HCT116 (cell line): ENCODE data around the gene DLK1. TPM values are rescaled to one million over a fixed set of nuclear protein-coding genes. Genes with fewer than 3 reads are reported as not detected.

ENCODE experiments used
- ATAC-seq: fragments of 200-7000 bp; cut with Tn5 transposase; 2 replicates; pipeline ENCODE4 v1.9.1; 2020; ENCODE audit warnings: mild to moderate bottlenecking, moderate library complexity
- BruUV-seq: library from RNA; stranded (reverse); fragments of 400-500 nt; replicated peaks from 2 replicates; lab custom pipeline; 2021; lab: Mats Ljungman, UMichigan
- CTCF ChIA-PET: fragments of 300-600 bp; sonication (Branson Sonifier 250); formaldehyde crosslinking; loops from one replicate; lab custom pipeline; 2021; ENCODE audit warnings: antibody characterized with exemption; lab: Charles Lee
- POLR2A ChIA-PET: fragments of 300-600, 350-600 bp; sonication (Branson Sonifier 250); formaldehyde crosslinking; loops from one replicate; lab custom pipeline; 2021; ENCODE audit warnings: antibody characterized with exemption; lab: Charles Lee
- RAD21 ChIA-PET, 2 experiments: fragments of 300-600 bp; sonication (Branson Sonifier 250); formaldehyde crosslinking; loops; one replicate each; lab custom pipeline; 2023; ENCODE audit warnings: low total read pairs in 2 of 2; ENCODE audit not compliant: uncharacterized antibody in 2 of 2, unreplicated experiment in 2 of 2, low non-redundant PET in 1 of 2; lab: Charles Lee
- DNase-seq: peaks from one replicate; pipeline ENCODE4 v3.0.0-alpha.2; 2010; ENCODE audit warnings: low read depth, low spot score
- H2AFZ ChIP-seq: fragments of 200-600 bp; shearing (Covaris generic), sonication (generic); 2 replicates; pipeline ENCODE4 v1.6.1; 2017; ENCODE audit warnings: low read depth, mixed run types, mixed read lengths, antibody characterized with exemption, low read length; ENCODE audit not compliant: poor library complexity, severe bottlenecking
- H3K27ac ChIP-seq: 2 replicates; pipeline ENCODE4 v1.5.1; 2012; ENCODE audit warnings: low read depth, low read length
- H3K27me3 ChIP-seq: fragments of 200-600 bp; sonication (generic); 2 replicates; pipeline ENCODE4 v1.6.1; 2016; ENCODE audit warnings: mixed run types, low read length, mixed read lengths; ENCODE audit not compliant: insufficient read depth
- H3K36me3 ChIP-seq, 2 experiments: fragments of 200-500 bp in 1 of 2; fragments of 200-600 bp in 1 of 2; sonication (Bioruptor generic) in 1 of 2; sonication (generic) in 1 of 2; 2 replicates each; pipeline versions ENCODE4 v1.5.1 to v1.6.1; 2014 to 2016; ENCODE audit warnings: low read length in 2 of 2, inconsistent platforms in 1 of 2, mixed read lengths in 1 of 2, mixed run types in 1 of 2; ENCODE audit not compliant: insufficient read depth in 2 of 2, control insufficient read depth in 1 of 2
- H3K4me1 ChIP-seq, 2 experiments: fragments of 200-600 bp in 1 of 2; sonication (generic) in 1 of 2; 2 replicates each; pipeline versions ENCODE4 v1.5.1 to v1.6.1; 2012 to 2017; ENCODE audit warnings: low read length in 2 of 2, inconsistent platforms in 1 of 2, mild to moderate bottlenecking in 1 of 2, mixed read lengths in 1 of 2, mixed run types in 1 of 2, moderate library complexity in 1 of 2; ENCODE audit not compliant: insufficient read depth in 2 of 2, control insufficient read depth in 1 of 2
- H3K4me2 ChIP-seq: fragments of 200-600 bp; sonication (generic); 2 replicates; pipeline ENCODE4 v1.6.1; 2017; ENCODE audit warnings: mixed run types, low read length, mixed read lengths
- H3K4me3 ChIP-seq, 2 experiments: fragments of 200-600 bp in 1 of 2; sonication (generic) in 1 of 2; replicated peaks in 1 of 2; 2 replicates each; pipeline ENCODE4 v1.5.1; 2011 to 2016; ENCODE audit warnings: low read length in 2 of 2, control low read depth in 1 of 2, low read depth in 1 of 2, mild to moderate bottlenecking in 1 of 2, mixed read lengths in 1 of 2, mixed run types in 1 of 2
- H3K79me2 ChIP-seq: fragments of 200-600 bp; sonication (generic); 2 replicates; pipeline ENCODE4 v1.6.1; 2017; ENCODE audit warnings: mild to moderate bottlenecking, mixed run types, low read length, moderate library complexity, mixed read lengths; ENCODE audit not compliant: insufficient read depth
- H3K9ac ChIP-seq: fragments of 200-600 bp; sonication (generic); 2 replicates; pipeline ENCODE4 v1.6.1; 2016; ENCODE audit warnings: low read length, mixed read lengths
- H3K9me2 ChIP-seq: fragments of 200-600 bp; sonication (generic), shearing (Covaris generic); 2 replicates; pipeline ENCODE4 v1.6.1; 2017; ENCODE audit warnings: mixed run types, mild to moderate bottlenecking, moderate library complexity; ENCODE audit not compliant: insufficient read depth
- H3K9me3 ChIP-seq, 2 experiments: fragments of 200-500 bp in 1 of 2; fragments of 200-600 bp in 1 of 2; sonication (Bioruptor generic) in 1 of 2; sonication (generic) in 1 of 2; 2 replicates each; pipeline ENCODE4 v1.6.1; 2014 to 2017; ENCODE audit warnings: low read length in 2 of 2, mixed read lengths in 2 of 2, inconsistent platforms in 1 of 2, low read depth in 1 of 2, mild to moderate bottlenecking in 1 of 2, mixed run types in 1 of 2, moderate library complexity in 1 of 2; ENCODE audit not compliant: control insufficient read depth in 1 of 2, insufficient read depth in 1 of 2
- H4K20me1 ChIP-seq: fragments of 200-600 bp; sonication (generic), shearing (Covaris generic); 2 replicates; pipeline ENCODE4 v1.6.1; 2017; ENCODE audit warnings: mixed run types, mild to moderate bottlenecking, moderate library complexity; ENCODE audit not compliant: insufficient read depth
- CEBPB ChIP-seq: IDR thresholded peaks from 2 replicates; pipeline ENCODE4 v1.6.1; 2012; ENCODE audit warnings: low read depth
- EGR1 ChIP-seq: IDR thresholded peaks from 2 replicates; pipeline ENCODE4 v1.6.1; 2012; ENCODE audit warnings: low read depth
- ELF1 ChIP-seq: IDR thresholded peaks from 2 replicates; pipeline ENCODE4 v1.6.1; 2012; ENCODE audit warnings: low read depth, borderline replicate concordance
- EZH2 ChIP-seq: fragments of 200-600 bp; sonication (generic); IDR thresholded peaks from 2 replicates; pipeline ENCODE4 v1.6.1; 2017; ENCODE audit warnings: antibody characterized with exemption, mixed run types
- EZH2phosphoT487 ChIP-seq: fragments of 200-600 bp; IDR thresholded peaks from 2 replicates; pipeline ENCODE4 v1.6.1; 2018; ENCODE audit warnings: antibody characterized with exemption, borderline replicate concordance
- FOSL1 ChIP-seq: IDR thresholded peaks from 2 replicates; pipeline ENCODE4 v1.6.1; 2012; ENCODE audit warnings: low read depth
- JUND ChIP-seq: IDR thresholded peaks from 2 replicates; pipeline ENCODE4 v1.6.1; 2012
- POLR2A ChIP-seq: IDR thresholded peaks from 2 replicates; pipeline ENCODE4 v1.7.0; 2011; ENCODE audit warnings: borderline replicate concordance; ENCODE audit not compliant: insufficient read depth, insufficient read length; ENCODE audit errors: extremely low read depth
- RAD21 ChIP-seq: IDR thresholded peaks from 2 replicates; pipeline ENCODE4 v1.6.1; 2012; ENCODE audit warnings: low read depth, mild to moderate bottlenecking
- REST ChIP-seq: IDR thresholded peaks from 2 replicates; pipeline ENCODE4 v1.6.1; 2012; ENCODE audit warnings: low read depth
- SIN3A ChIP-seq: IDR thresholded peaks from 2 replicates; pipeline ENCODE4 v1.6.1; 2012; ENCODE audit warnings: low read depth
- SP1 ChIP-seq: IDR thresholded peaks from 2 replicates; pipeline ENCODE4 v1.6.1; 2012; ENCODE audit warnings: low read depth
- SRF ChIP-seq: IDR thresholded peaks from 2 replicates; pipeline ENCODE4 v1.6.1; 2012; ENCODE audit warnings: low read depth
- TCF7L2 ChIP-seq: IDR thresholded peaks from 2 replicates; pipeline ENCODE4 v1.7.0; 2011; ENCODE audit warnings: borderline replicate concordance, inconsistent platforms; ENCODE audit not compliant: insufficient read depth, insufficient read length; ENCODE audit errors: extremely low read depth
- YY1 ChIP-seq: IDR thresholded peaks from 2 replicates; pipeline ENCODE4 v1.6.1; 2011; ENCODE audit warnings: low read length, low read depth, moderate library complexity, mild to moderate bottlenecking; ENCODE audit not compliant: insufficient replicate concordance; ENCODE audit errors: extremely low read depth
- ZFX ChIP-seq: fragments of 450-650 bp; IDR thresholded peaks from 2 replicates; pipeline ENCODE4 v1.6.1; 2017
- intact Hi-C: fragments of 100-400 bp; cut with micrococcal nuclease; formaldehyde crosslinking; loops from 2 replicates; pipeline ENCODE4 v1.10.0; 2022
- total RNA-seq: library from RNA; stranded (reverse); gene quantifications from one replicate; pipeline ENCODE4 v1.2.1, GENCODE V29; 2021; ENCODE audit not compliant: unreplicated experiment
- TF ChIP-seq, protein P1 (sequence below): IDR thresholded peaks from 2 replicates; pipeline ENCODE4 v1.6.1; 2012
- TF ChIP-seq, protein P2 (sequence below), 3 experiments: fragments of 200-600 bp in 1 of 3; sonication (generic) in 1 of 3; IDR thresholded peaks in 2 of 3; conservative IDR thresholded peaks in 1 of 3; 2 replicates each; pipeline ENCODE4 v1.5.1; 2012 to 2017; ENCODE audit warnings: low read depth in 2 of 3, low read length in 2 of 3, antibody characterized with exemption in 1 of 3, borderline replicate concordance in 1 of 3, control low read depth in 1 of 3, mild to moderate bottlenecking in 1 of 3, mixed read lengths in 1 of 3, mixed run types in 1 of 3, moderate library complexity in 1 of 3; ENCODE audit not compliant: insufficient read depth in 1 of 3

The DLK1 gene
- total RNA-seq, 1 experiment from 2014 or later = 1.5 TPM

DNA sequence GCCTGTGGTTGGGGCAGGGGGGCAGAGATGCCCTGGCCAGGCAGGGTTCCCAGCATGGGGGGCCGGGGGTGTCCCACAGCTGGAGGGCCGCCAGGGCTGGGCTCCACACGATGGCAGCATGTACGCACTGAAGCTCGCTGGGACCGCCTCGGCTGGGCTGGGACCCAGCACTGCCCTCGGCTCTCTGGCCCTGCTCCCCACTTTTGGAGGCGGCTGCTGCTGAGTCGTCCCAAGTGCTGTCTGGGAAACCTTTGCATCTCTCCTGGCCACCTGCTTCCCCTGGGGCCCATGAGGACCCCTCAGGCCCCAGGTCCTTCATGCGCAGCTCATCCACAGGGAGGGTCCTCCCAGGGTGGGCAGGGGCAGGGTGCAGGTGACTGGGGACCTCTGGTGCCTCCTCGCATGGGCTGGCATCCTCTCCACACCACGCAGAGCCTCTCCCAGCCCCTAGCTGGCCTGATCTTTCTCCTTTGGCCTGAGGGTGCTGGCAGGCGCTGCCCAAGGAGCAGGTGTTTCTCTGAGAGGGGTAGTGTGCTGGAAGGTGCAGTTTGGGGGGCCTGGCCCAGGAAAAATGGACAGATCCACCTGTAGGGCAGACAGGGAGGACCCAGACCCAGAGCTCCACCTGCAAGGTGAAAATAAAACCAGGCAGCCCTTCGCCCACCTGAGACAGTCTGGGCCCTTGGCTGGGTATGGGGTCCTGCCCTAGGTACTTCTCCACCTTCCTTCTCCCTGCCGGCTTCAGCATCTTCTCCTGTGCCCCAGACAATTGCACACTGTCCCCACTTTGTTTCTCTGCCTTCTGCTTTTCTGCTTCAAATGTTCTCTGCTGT lies 46.9 kb downstream of the DLK1 start:
- no peak for ATAC-seq
- BruUV-seq = no TSS peak

More for the DNA sequence above, 46.9 kb downstream of the DLK1 start:
- Histone ChIP-seq H3K9ac (no peak overlapping the region), H3K9me3 (no peaks in the 10 kb centered on the region), H3K4me3 (no peak overlapping the region), H3K79me2 (no peaks in the 10 kb centered on the region), H3K27me3 (no peaks in the 10 kb centered on the region), H3K4me2 (no peak overlapping the region), H3K4me1 (no peaks in the 10 kb centered on the region), H3K9me2 (no peaks in the 10 kb centered on the region), H2AFZ (no peak overlapping the region), H3K27ac (no peak overlapping the region), H3K36me3 (no peaks in the 10 kb centered on the region), H4K20me1 (no peaks in the 10 kb centered on the region)
- DNase-seq = no peak
- POLR2A ChIA-PET = no interaction called here
- intact Hi-C loops = no loop called here
- RAD21 ChIA-PET = no interaction called here
- TF ChIP-seq SP1 = no peak
- TF ChIP-seq YY1 = no peak
- TF ChIP-seq, protein P1, sequence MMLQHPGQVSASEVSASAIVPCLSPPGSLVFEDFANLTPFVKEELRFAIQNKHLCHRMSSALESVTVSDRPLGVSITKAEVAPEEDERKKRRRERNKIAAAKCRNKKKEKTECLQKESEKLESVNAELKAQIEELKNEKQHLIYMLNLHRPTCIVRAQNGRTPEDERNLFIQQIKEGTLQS = no peak
- TF ChIP-seq POLR2A = no peak
- TF ChIP-seq CEBPB = no peak
- TF ChIP-seq EGR1 = no peak
- no peak for TF ChIP-seq ELF1
- TF ChIP-seq, protein P2, sequence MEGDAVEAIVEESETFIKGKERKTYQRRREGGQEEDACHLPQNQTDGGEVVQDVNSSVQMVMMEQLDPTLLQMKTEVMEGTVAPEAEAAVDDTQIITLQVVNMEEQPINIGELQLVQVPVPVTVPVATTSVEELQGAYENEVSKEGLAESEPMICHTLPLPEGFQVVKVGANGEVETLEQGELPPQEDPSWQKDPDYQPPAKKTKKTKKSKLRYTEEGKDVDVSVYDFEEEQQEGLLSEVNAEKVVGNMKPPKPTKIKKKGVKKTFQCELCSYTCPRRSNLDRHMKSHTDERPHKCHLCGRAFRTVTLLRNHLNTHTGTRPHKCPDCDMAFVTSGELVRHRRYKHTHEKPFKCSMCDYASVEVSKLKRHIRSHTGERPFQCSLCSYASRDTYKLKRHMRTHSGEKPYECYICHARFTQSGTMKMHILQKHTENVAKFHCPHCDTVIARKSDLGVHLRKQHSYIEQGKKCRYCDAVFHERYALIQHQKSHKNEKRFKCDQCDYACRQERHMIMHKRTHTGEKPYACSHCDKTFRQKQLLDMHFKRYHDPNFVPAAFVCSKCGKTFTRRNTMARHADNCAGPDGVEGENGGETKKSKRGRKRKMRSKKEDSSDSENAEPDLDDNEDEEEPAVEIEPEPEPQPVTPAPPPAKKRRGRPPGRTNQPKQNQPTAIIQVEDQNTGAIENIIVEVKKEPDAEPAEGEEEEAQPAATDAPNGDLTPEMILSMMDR (IDR thresholded peaks at IDR 0.05 in 2 of 3, conservative IDR thresholded peaks at IDR 0.05 in 1 of 3; ENCODE audit: borderline replicate concordance in 1 of 3, insufficient read depth in 1 of 3, low read depth in 2 of 3, low read length in 2 of 3) = no peak
- no peak for TF ChIP-seq FOSL1
- TF ChIP-seq JUND = no peak
- TF ChIP-seq RAD21 = no peak
- TF ChIP-seq SIN3A = no peak
- no peak for TF ChIP-seq EZH2phosphoT487
- TF ChIP-seq EZH2 = no peak
- TF ChIP-seq ZFX = no peak
- no peak for TF ChIP-seq REST
- no peak for TF ChIP-seq TCF7L2
- no peak for TF ChIP-seq SRF
- CTCF ChIA-PET = no interaction called here
